ENCODE data around the gene EDEM2. TPM values are rescaled to one million over a fixed set of nuclear protein-coding genes. Genes with fewer than 3 reads are reported as not detected.
A peak's percentile ranks its signal among the peaks of the same experiment; 100 is the strongest.

The EDEM2 gene
- total RNA-seq, 1 donor from 2014 or later: 45.4 TPM

- peaks cover 99% of the 10 kb centered on the region for H3K36me3 ChIP-seq
- DNase-seq: peak; percentile 55
- H3K4me1 ChIP-seq: peaks cover 8% of the 10 kb centered on the region
- peak; percentile 70 to 73 for ATAC-seq
- H3K4me3 ChIP-seq: no peak overlapping the region
- intact Hi-C loops (cut with DNase I): no loop called here
- TF ChIP-seq, protein P1, sequence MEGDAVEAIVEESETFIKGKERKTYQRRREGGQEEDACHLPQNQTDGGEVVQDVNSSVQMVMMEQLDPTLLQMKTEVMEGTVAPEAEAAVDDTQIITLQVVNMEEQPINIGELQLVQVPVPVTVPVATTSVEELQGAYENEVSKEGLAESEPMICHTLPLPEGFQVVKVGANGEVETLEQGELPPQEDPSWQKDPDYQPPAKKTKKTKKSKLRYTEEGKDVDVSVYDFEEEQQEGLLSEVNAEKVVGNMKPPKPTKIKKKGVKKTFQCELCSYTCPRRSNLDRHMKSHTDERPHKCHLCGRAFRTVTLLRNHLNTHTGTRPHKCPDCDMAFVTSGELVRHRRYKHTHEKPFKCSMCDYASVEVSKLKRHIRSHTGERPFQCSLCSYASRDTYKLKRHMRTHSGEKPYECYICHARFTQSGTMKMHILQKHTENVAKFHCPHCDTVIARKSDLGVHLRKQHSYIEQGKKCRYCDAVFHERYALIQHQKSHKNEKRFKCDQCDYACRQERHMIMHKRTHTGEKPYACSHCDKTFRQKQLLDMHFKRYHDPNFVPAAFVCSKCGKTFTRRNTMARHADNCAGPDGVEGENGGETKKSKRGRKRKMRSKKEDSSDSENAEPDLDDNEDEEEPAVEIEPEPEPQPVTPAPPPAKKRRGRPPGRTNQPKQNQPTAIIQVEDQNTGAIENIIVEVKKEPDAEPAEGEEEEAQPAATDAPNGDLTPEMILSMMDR (IDR thresholded peaks at IDR 0.05): no peak
- H3K27ac ChIP-seq: peak overlapping the region; percentile 15
- H3K27me3 ChIP-seq (ENCODE audit: low read depth): no peaks in the 10 kb centered on the region
- no peaks in the 10 kb centered on the region for H3K9me3 ChIP-seq
Measured at GRCh38 chr20:35135867-35136586, 11.1 kb downstream of the EDEM2 start.

DNA sequence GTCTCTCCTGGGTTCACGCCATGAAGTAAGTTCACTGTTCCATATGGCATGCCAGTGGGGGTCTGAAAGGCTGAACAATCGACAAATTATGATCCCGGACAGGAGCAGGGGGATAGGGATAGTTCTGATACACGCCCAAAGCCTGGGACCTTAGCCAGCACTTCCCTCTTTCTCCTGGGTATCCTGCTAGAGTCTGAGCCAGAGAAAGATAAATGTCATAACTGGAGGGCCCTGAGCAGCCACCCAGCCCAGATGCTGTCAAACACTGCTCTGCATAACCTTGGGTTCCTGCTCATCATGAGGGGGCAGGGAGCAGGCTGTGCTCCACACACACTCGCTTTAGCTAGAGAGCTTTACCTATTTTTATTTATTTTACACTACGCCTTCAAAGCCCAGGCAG, 12.3 kb downstream of the EDEM2 start:
- H3K9me3 ChIP-seq: no peaks in the 10 kb centered on the region
- H3K27ac ChIP-seq: no peak overlapping the region
- no peaks in the 10 kb centered on the region for H3K27me3 ChIP-seq (ENCODE audit: low read depth)
- no peak for DNase-seq
- no peak overlapping the region for H3K4me3 ChIP-seq
- peaks cover 99% of the 10 kb centered on the region for H3K36me3 ChIP-seq
- intact Hi-C loops (cut with DNase I): no loop called here
- ATAC-seq: no peak
- peaks cover 8% of the 10 kb centered on the region for H3K4me1 ChIP-seq
- TF ChIP-seq, protein P1 (IDR thresholded peaks at IDR 0.05): no peak

- Histone ChIP-seq H3K4me3 (no peak overlapping the region), H3K27me3 (ENCODE audit: low read depth) (no peaks in the 10 kb centered on the region), H3K9me3 (no peaks in the 10 kb centered on the region), H3K36me3 (peaks cover 99% of the 10 kb centered on the region), H3K4me1 (peaks cover 8% of the 10 kb centered on the region), H3K27ac (no peak overlapping the region)
- ATAC-seq (no peak), DNase-seq (no peak)
- intact Hi-C loops (cut with DNase I): no loop called here
- TF ChIP-seq, protein P1 (IDR thresholded peaks at IDR 0.05): no peak
Measured at GRCh38 chr20:35134472-35134871, 12.7 kb downstream of the EDEM2 start.

DNA sequence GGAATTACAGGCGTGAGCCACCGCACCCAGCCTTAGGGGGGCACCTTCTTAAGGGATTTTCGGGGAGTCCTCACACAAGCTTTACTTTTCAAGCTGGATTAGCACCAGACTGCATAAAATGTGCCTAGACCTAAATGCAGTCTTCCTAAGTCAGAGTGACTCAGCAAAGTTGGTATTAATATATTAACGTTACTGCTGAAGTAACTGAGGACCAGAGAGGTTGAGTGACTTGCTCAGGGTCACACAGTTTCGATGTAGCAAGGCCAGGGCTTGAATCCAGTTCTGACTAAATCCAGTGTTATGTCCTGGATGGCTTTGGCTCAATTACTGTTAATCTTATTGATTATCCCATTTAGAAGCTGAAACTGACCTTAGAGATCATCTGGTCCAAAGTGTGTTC, 13.4 kb downstream of the EDEM2 start:
- H3K4me1 ChIP-seq: peaks cover 8% of the 10 kb centered on the region
- ATAC-seq (no peak), DNase-seq (no peak)
- no peaks in the 10 kb centered on the region for H3K27me3 ChIP-seq (ENCODE audit: low read depth)
- peaks cover 99% of the 10 kb centered on the region for H3K36me3 ChIP-seq
- TF ChIP-seq, protein P1 (IDR thresholded peaks at IDR 0.05): no peak
- H3K4me3 ChIP-seq: no peak overlapping the region
- intact Hi-C loops (cut with DNase I): no loop called here
- H3K9me3 ChIP-seq: no peaks in the 10 kb centered on the region
- no peak overlapping the region for H3K27ac ChIP-seq

- no peak for ATAC-seq
- no peak for DNase-seq
- peaks cover 8% of the 10 kb centered on the region for H3K4me1 ChIP-seq
- no peak overlapping the region for H3K27ac ChIP-seq
- no peak overlapping the region for H3K4me3 ChIP-seq
- intact Hi-C loops (cut with DNase I): no loop called here
- no peaks in the 10 kb centered on the region for H3K9me3 ChIP-seq
- TF ChIP-seq, protein P1 (IDR thresholded peaks at IDR 0.05): no peak
- no peaks in the 10 kb centered on the region for H3K27me3 ChIP-seq (ENCODE audit: low read depth)
- H3K36me3 ChIP-seq: peaks cover 97% of the 10 kb centered on the region
Measured at GRCh38 chr20:35133031-35133430, 14.1 kb downstream of the EDEM2 start.
